HCT116 (cell line): ENCODE results near the gene GAB2. TPM values are rescaled to one million over a fixed set of nuclear protein-coding genes. Genes with fewer than 3 reads are reported as not detected.

Source experiments
- ATAC-seq: fragments of 200-7000 bp; cut with Tn5 transposase; 2 replicates; pipeline ENCODE4 v1.9.1; 2020; ENCODE audit warnings: mild to moderate bottlenecking, moderate library complexity
- BruUV-seq: library from RNA; stranded (reverse); fragments of 400-500 nt; replicated peaks from 2 replicates; lab custom pipeline; 2021; lab: Mats Ljungman, UMichigan
- CTCF ChIA-PET: fragments of 300-600 bp; sonication (Branson Sonifier 250); formaldehyde crosslinking; loops from one replicate; lab custom pipeline; 2021; ENCODE audit warnings: antibody characterized with exemption; lab: Charles Lee
- POLR2A ChIA-PET: fragments of 300-600, 350-600 bp; sonication (Branson Sonifier 250); formaldehyde crosslinking; loops from one replicate; lab custom pipeline; 2021; ENCODE audit warnings: antibody characterized with exemption; lab: Charles Lee
- RAD21 ChIA-PET, 2 experiments: fragments of 300-600 bp; sonication (Branson Sonifier 250); formaldehyde crosslinking; loops; one replicate each; lab custom pipeline; 2023; ENCODE audit warnings: low total read pairs in 2 of 2; ENCODE audit not compliant: uncharacterized antibody in 2 of 2, unreplicated experiment in 2 of 2, low non-redundant PET in 1 of 2; lab: Charles Lee
- DNase-seq: peaks from one replicate; pipeline ENCODE4 v3.0.0-alpha.2; 2010; ENCODE audit warnings: low read depth, low spot score
- H2AFZ ChIP-seq: fragments of 200-600 bp; shearing (Covaris generic), sonication (generic); 2 replicates; pipeline ENCODE4 v1.6.1; 2017; ENCODE audit warnings: low read depth, mixed run types, mixed read lengths, antibody characterized with exemption, low read length; ENCODE audit not compliant: poor library complexity, severe bottlenecking
- H3K27ac ChIP-seq: 2 replicates; pipeline ENCODE4 v1.5.1; 2012; ENCODE audit warnings: low read depth, low read length
- H3K27me3 ChIP-seq: fragments of 200-600 bp; sonication (generic); 2 replicates; pipeline ENCODE4 v1.6.1; 2016; ENCODE audit warnings: mixed run types, low read length, mixed read lengths; ENCODE audit not compliant: insufficient read depth
- H3K36me3 ChIP-seq, 2 experiments: fragments of 200-500 bp in 1 of 2; fragments of 200-600 bp in 1 of 2; sonication (Bioruptor generic) in 1 of 2; sonication (generic) in 1 of 2; 2 replicates each; pipeline versions ENCODE4 v1.5.1 to v1.6.1; 2014 to 2016; ENCODE audit warnings: low read length in 2 of 2, inconsistent platforms in 1 of 2, mixed read lengths in 1 of 2, mixed run types in 1 of 2; ENCODE audit not compliant: insufficient read depth in 2 of 2, control insufficient read depth in 1 of 2
- H3K4me1 ChIP-seq, 2 experiments: fragments of 200-600 bp in 1 of 2; sonication (generic) in 1 of 2; 2 replicates each; pipeline versions ENCODE4 v1.5.1 to v1.6.1; 2012 to 2017; ENCODE audit warnings: low read length in 2 of 2, inconsistent platforms in 1 of 2, mild to moderate bottlenecking in 1 of 2, mixed read lengths in 1 of 2, mixed run types in 1 of 2, moderate library complexity in 1 of 2; ENCODE audit not compliant: insufficient read depth in 2 of 2, control insufficient read depth in 1 of 2
- H3K4me2 ChIP-seq: fragments of 200-600 bp; sonication (generic); 2 replicates; pipeline ENCODE4 v1.6.1; 2017; ENCODE audit warnings: mixed run types, low read length, mixed read lengths
- H3K4me3 ChIP-seq, 2 experiments: fragments of 200-600 bp in 1 of 2; sonication (generic) in 1 of 2; replicated peaks in 1 of 2; 2 replicates each; pipeline ENCODE4 v1.5.1; 2011 to 2016; ENCODE audit warnings: low read length in 2 of 2, control low read depth in 1 of 2, low read depth in 1 of 2, mild to moderate bottlenecking in 1 of 2, mixed read lengths in 1 of 2, mixed run types in 1 of 2
- H3K79me2 ChIP-seq: fragments of 200-600 bp; sonication (generic); 2 replicates; pipeline ENCODE4 v1.6.1; 2017; ENCODE audit warnings: mild to moderate bottlenecking, mixed run types, low read length, moderate library complexity, mixed read lengths; ENCODE audit not compliant: insufficient read depth
- H3K9ac ChIP-seq: fragments of 200-600 bp; sonication (generic); 2 replicates; pipeline ENCODE4 v1.6.1; 2016; ENCODE audit warnings: low read length, mixed read lengths
- H3K9me2 ChIP-seq: fragments of 200-600 bp; sonication (generic), shearing (Covaris generic); 2 replicates; pipeline ENCODE4 v1.6.1; 2017; ENCODE audit warnings: mixed run types, mild to moderate bottlenecking, moderate library complexity; ENCODE audit not compliant: insufficient read depth
- H3K9me3 ChIP-seq, 2 experiments: fragments of 200-500 bp in 1 of 2; fragments of 200-600 bp in 1 of 2; sonication (Bioruptor generic) in 1 of 2; sonication (generic) in 1 of 2; 2 replicates each; pipeline ENCODE4 v1.6.1; 2014 to 2017; ENCODE audit warnings: low read length in 2 of 2, mixed read lengths in 2 of 2, inconsistent platforms in 1 of 2, low read depth in 1 of 2, mild to moderate bottlenecking in 1 of 2, mixed run types in 1 of 2, moderate library complexity in 1 of 2; ENCODE audit not compliant: control insufficient read depth in 1 of 2, insufficient read depth in 1 of 2
- H4K20me1 ChIP-seq: fragments of 200-600 bp; sonication (generic), shearing (Covaris generic); 2 replicates; pipeline ENCODE4 v1.6.1; 2017; ENCODE audit warnings: mixed run types, mild to moderate bottlenecking, moderate library complexity; ENCODE audit not compliant: insufficient read depth
- CBX3 ChIP-seq: IDR thresholded peaks from 2 replicates; pipeline ENCODE4 v1.6.1; 2012; ENCODE audit warnings: low read depth
- EZH2phosphoT487 ChIP-seq: fragments of 200-600 bp; IDR thresholded peaks from 2 replicates; pipeline ENCODE4 v1.6.1; 2018; ENCODE audit warnings: antibody characterized with exemption, borderline replicate concordance
- FOSL1 ChIP-seq: IDR thresholded peaks from 2 replicates; pipeline ENCODE4 v1.6.1; 2012; ENCODE audit warnings: low read depth
- MAX ChIP-seq: IDR thresholded peaks from 2 replicates; pipeline ENCODE4 v1.6.1; 2012
- POLR2AphosphoS5 ChIP-seq: IDR thresholded peaks from 2 replicates; pipeline ENCODE4 v1.6.1; 2011; ENCODE audit warnings: mild to moderate bottlenecking, low read depth, low read length, moderate library complexity
- SP1 ChIP-seq: IDR thresholded peaks from 2 replicates; pipeline ENCODE4 v1.6.1; 2012; ENCODE audit warnings: low read depth
- ZFX ChIP-seq: fragments of 450-650 bp; IDR thresholded peaks from 2 replicates; pipeline ENCODE4 v1.6.1; 2017
- intact Hi-C: fragments of 100-400 bp; cut with micrococcal nuclease; formaldehyde crosslinking; loops from 2 replicates; pipeline ENCODE4 v1.10.0; 2022
- total RNA-seq: library from RNA; stranded (reverse); gene quantifications from one replicate; pipeline ENCODE4 v1.2.1, GENCODE V29; 2021; ENCODE audit not compliant: unreplicated experiment

The GAB2 gene
- total RNA-seq, 1 experiment from 2014 or later: 1.9 TPM

- DNase-seq (no peak), ATAC-seq (no peak)
- Histone ChIP-seq H3K4me1 (no peaks in the 10 kb centered on the region), H3K79me2 (no peaks in the 10 kb centered on the region), H4K20me1 (no peaks in the 10 kb centered on the region), H3K9me3 (no peaks in the 10 kb centered on the region), H3K4me3 (no peak overlapping the region), H3K27ac (no peak overlapping the region), H3K4me2 (no peak overlapping the region), H3K9ac (no peak overlapping the region), H3K9me2 (no peaks in the 10 kb centered on the region), H3K27me3 (no peaks in the 10 kb centered on the region), H3K36me3 (no peaks in the 10 kb centered on the region), H2AFZ (no peak overlapping the region)
- ChIA-PET RAD21 (no interaction called here), POLR2A (no interaction called here), CTCF (no interaction called here)
- no TSS peak for BruUV-seq
- intact Hi-C loops: no loop called here
- TF ChIP-seq SP1 (no peak), ZFX (no peak), POLR2AphosphoS5 (no peak), FOSL1 (no peak), MAX (no peak), CBX3 (no peak), EZH2phosphoT487 (no peak)
Observed at GRCh38 chr11:78231962-78232501, 185.6 kb downstream of the GAB2 start.

GRCh38 chr11:78230161-78230877 lies 187.3 kb downstream of the GAB2 start:
- ChIA-PET CTCF (no interaction called here), POLR2A (no interaction called here), RAD21 (no interaction called here)
- Histone ChIP-seq H3K4me3 (no peak overlapping the region), H3K9me3 (no peaks in the 10 kb centered on the region), H2AFZ (no peak overlapping the region), H3K27ac (no peak overlapping the region), H3K4me1 (no peaks in the 10 kb centered on the region), H3K9me2 (no peaks in the 10 kb centered on the region), H3K9ac (no peak overlapping the region), H3K79me2 (no peaks in the 10 kb centered on the region), H3K4me2 (no peak overlapping the region), H3K36me3 (no peaks in the 10 kb centered on the region), H4K20me1 (no peaks in the 10 kb centered on the region), H3K27me3 (no peaks in the 10 kb centered on the region)
- no peak for DNase-seq
- intact Hi-C loops: no loop called here
- ATAC-seq: no peak
- TF ChIP-seq SP1 (no peak), MAX (no peak)
- BruUV-seq: no TSS peak
